ENCODE results near the gene EXOC4. TPM values are rescaled to one million over a fixed set of nuclear protein-coding genes. Genes with fewer than 3 reads are reported as not detected.

The EXOC4 gene
- total RNA-seq, 2 experiments from 2014 or later: 58.0 to 59.9 TPM

GRCh38 chr7:133741703-133742102, 488.8 kb downstream of the EXOC4 start:
- intact Hi-C loops (cut with DNase I, micrococcal nuclease): no loop called here
- ATAC-seq (ENCODE audit: poor library complexity): no peak
- no peaks in the 10 kb centered on the region for H3K4me1 Mint-ChIP-seq (ENCODE audit: low read depth)

GRCh38 chr7:133742709-133743538, 490.0 kb downstream of the EXOC4 start:
- Mint-ChIP-seq H3K27ac (no peak overlapping the region), H3K27me3 (no peaks in the 10 kb centered on the region), H3K4me3 (no peak overlapping the region), H3K36me3 (ENCODE audit: low read depth) (no peaks in the 10 kb centered on the region), H3K9me3 (no peaks in the 10 kb centered on the region), H3K4me1 (ENCODE audit: low read depth) (no peaks in the 10 kb centered on the region)
- intact Hi-C loops (cut with DNase I, micrococcal nuclease): no loop called here
- Histone ChIP-seq H3K4me3 (ENCODE audit: low read length) (no peak overlapping the region), H3K27me3 (ENCODE audit: control insufficient read depth in 1 of 2, insufficient read depth in 2 of 2, low read length in 2 of 2) (no peaks in the 10 kb centered on the region), H3K27ac (ENCODE audit: low read depth in 1 of 2, low read length in 2 of 2) (no peak overlapping the region), H3K4me1 (ENCODE audit: insufficient read depth, low read length) (no peaks in the 10 kb centered on the region), H3K9me3 (ENCODE audit: control insufficient read depth in 1 of 2, insufficient read depth in 1 of 2, low read length in 2 of 2) (no peaks in the 10 kb centered on the region), H3K36me3 (ENCODE audit: insufficient read depth, low read length) (no peaks in the 10 kb centered on the region)
- ATAC-seq (ENCODE audit: poor library complexity) (no peak), DNase-seq (peak in 2 of 14 experiments; percentile 1 to 2)
- CTCF ChIA-PET: no interaction called here
- no peak for TF ChIP-seq CTCF (IDR thresholded peaks at IDR 0.05)
- POLR2A ChIA-PET: no interaction called here

More at GRCh38 chr7:133741703-133742102, 488.8 kb downstream of the EXOC4 start:
- CTCF ChIA-PET: no interaction called here
- Mint-ChIP-seq H3K9me3 (no peaks in the 10 kb centered on the region), H3K36me3 (ENCODE audit: low read depth) (no peaks in the 10 kb centered on the region), H3K4me3 (no peak overlapping the region), H3K27ac (no peak overlapping the region), H3K27me3 (no peaks in the 10 kb centered on the region)
- no peaks in the 10 kb centered on the region for H3K36me3 ChIP-seq (ENCODE audit: insufficient read depth, low read length)
- no peak for DNase-seq
- POLR2A ChIA-PET: interaction anchor here (0.7 kb wide), 1 partner anchor 295 kb away, joined by 3 read pairs; no protein-coding TSS in a partner anchor
- H3K4me3 ChIP-seq (ENCODE audit: low read length): no peak overlapping the region
- no peak overlapping the region for H3K27ac ChIP-seq (ENCODE audit: low read depth in 1 of 2, low read length in 2 of 2)
- H3K27me3 ChIP-seq (ENCODE audit: control insufficient read depth in 1 of 2, insufficient read depth in 2 of 2, low read length in 2 of 2): no peaks in the 10 kb centered on the region
- TF ChIP-seq CTCF (IDR thresholded peaks at IDR 0.05): no peak
- no peaks in the 10 kb centered on the region for H3K9me3 ChIP-seq (ENCODE audit: control insufficient read depth in 1 of 2, insufficient read depth in 1 of 2, low read length in 2 of 2)
- H3K4me1 ChIP-seq (ENCODE audit: insufficient read depth, low read length): no peaks in the 10 kb centered on the region

GRCh38 chr7:133744451-133744850, 491.6 kb downstream of the EXOC4 start:
- no peak overlapping the region for H3K4me3 Mint-ChIP-seq

More at GRCh38 chr7:133744451-133744850, 491.6 kb downstream of the EXOC4 start:
- H3K4me3 ChIP-seq (ENCODE audit: low read length): no peak overlapping the region
- H3K27ac ChIP-seq (ENCODE audit: low read depth in 1 of 2, low read length in 2 of 2): no peak overlapping the region
- TF ChIP-seq CTCF (IDR thresholded peaks at IDR 0.05): no peak
- H3K9me3 ChIP-seq (ENCODE audit: control insufficient read depth in 1 of 2, insufficient read depth in 1 of 2, low read length in 2 of 2): no peaks in the 10 kb centered on the region
- Mint-ChIP-seq H3K27me3 (no peaks in the 10 kb centered on the region), H3K36me3 (ENCODE audit: low read depth) (no peaks in the 10 kb centered on the region), H3K4me1 (ENCODE audit: low read depth) (no peaks in the 10 kb centered on the region), H3K9me3 (no peaks in the 10 kb centered on the region), H3K27ac (no peak overlapping the region)
- no peaks in the 10 kb centered on the region for H3K36me3 ChIP-seq (ENCODE audit: insufficient read depth, low read length)
- ATAC-seq (ENCODE audit: poor library complexity) (no peak), DNase-seq (no peak)
- CTCF ChIA-PET: interaction anchor here (1.4 kb wide), 1 partner anchor 28 kb away, joined by 4 read pairs; no protein-coding TSS in a partner anchor
- no peaks in the 10 kb centered on the region for H3K4me1 ChIP-seq (ENCODE audit: insufficient read depth, low read length)
- POLR2A ChIA-PET: no interaction called here
- no peaks in the 10 kb centered on the region for H3K27me3 ChIP-seq (ENCODE audit: control insufficient read depth in 1 of 2, insufficient read depth in 2 of 2, low read length in 2 of 2)
- intact Hi-C loops (cut with DNase I, micrococcal nuclease): no loop called here
